ENCODE measurements around the gene MAPKBP1. TPM values are rescaled to one million over a fixed set of nuclear protein-coding genes. Genes with fewer than 3 reads are reported as not detected.

The MAPKBP1 gene
- total RNA-seq, 2 experiments from 2014 or later: 14.5 to 17.4 TPM

GRCh38 chr15:41827290-41827879 is 53.1 kb downstream of the MAPKBP1 start:
- H3K9me3 ChIP-seq (ENCODE audit: low read length): no peaks in the 10 kb centered on the region
- peak overlapping the region; percentile 81 for H2AFZ ChIP-seq (ENCODE audit: low read length)
- H3K4me3 ChIP-seq (ENCODE audit: low read depth, low read length, poor library complexity, severe bottlenecking): peak overlapping the region; percentile 84
- POLR2A ChIA-PET: no interaction called here
- no peaks in the 10 kb centered on the region for H3K79me2 ChIP-seq (ENCODE audit: insufficient read depth, low read depth, low read length)
- TF ChIP-seq, protein P1, sequence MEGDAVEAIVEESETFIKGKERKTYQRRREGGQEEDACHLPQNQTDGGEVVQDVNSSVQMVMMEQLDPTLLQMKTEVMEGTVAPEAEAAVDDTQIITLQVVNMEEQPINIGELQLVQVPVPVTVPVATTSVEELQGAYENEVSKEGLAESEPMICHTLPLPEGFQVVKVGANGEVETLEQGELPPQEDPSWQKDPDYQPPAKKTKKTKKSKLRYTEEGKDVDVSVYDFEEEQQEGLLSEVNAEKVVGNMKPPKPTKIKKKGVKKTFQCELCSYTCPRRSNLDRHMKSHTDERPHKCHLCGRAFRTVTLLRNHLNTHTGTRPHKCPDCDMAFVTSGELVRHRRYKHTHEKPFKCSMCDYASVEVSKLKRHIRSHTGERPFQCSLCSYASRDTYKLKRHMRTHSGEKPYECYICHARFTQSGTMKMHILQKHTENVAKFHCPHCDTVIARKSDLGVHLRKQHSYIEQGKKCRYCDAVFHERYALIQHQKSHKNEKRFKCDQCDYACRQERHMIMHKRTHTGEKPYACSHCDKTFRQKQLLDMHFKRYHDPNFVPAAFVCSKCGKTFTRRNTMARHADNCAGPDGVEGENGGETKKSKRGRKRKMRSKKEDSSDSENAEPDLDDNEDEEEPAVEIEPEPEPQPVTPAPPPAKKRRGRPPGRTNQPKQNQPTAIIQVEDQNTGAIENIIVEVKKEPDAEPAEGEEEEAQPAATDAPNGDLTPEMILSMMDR (conservative IDR thresholded peaks at IDR 0.05; ENCODE audit: low read length): peak; percentile 50
- no peak for TF ChIP-seq EZH2phosphoT487 (IDR thresholded peaks at IDR 0.05; ENCODE audit: borderline replicate concordance, low read depth, low read length)
- no peak overlapping the region for H3K27ac ChIP-seq (ENCODE audit: low read depth, low read length, poor library complexity, severe bottlenecking)
- H3K36me3 ChIP-seq (ENCODE audit: insufficient read depth, low read length): no peaks in the 10 kb centered on the region; the same call in 1 of the 2 replicates
- BruUV-seq (replicated peaks): no TSS peak
- H3K4me1 ChIP-seq (ENCODE audit: insufficient read depth, low read length, poor library complexity, severe bottlenecking): peaks cover 15% of the 10 kb centered on the region
- H4K20me1 ChIP-seq (ENCODE audit: insufficient read depth, low read length): no peaks in the 10 kb centered on the region
- DNase-seq (ENCODE audit: low spot score): peak; percentile 26
- peak overlapping the region; percentile 74 for H3K4me2 ChIP-seq (ENCODE audit: low read length)
- CTCF ChIA-PET (ENCODE audit: unreplicated experiment): no interaction called here
- H3K9me2 ChIP-seq (ENCODE audit: insufficient read depth, low read length): no peaks in the 10 kb centered on the region
- intact Hi-C loops (cut with micrococcal nuclease; ENCODE audit: unreplicated experiment): loop anchor here (5.0 kb wide), 1 partner anchor 75 kb away; no protein-coding TSS in a partner anchor

- no TSS peak for BruUV-seq (replicated peaks)
- H3K27ac ChIP-seq (ENCODE audit: low read depth, low read length, poor library complexity, severe bottlenecking): no peak within 1 kb of the TSS
- H3K4me2 ChIP-seq (ENCODE audit: low read length): peak within 1 kb of the TSS; percentile 89
- H3K9me3 ChIP-seq (ENCODE audit: low read length): no peaks in the 10 kb centered on the region
- TF ChIP-seq EZH2phosphoT487 (IDR thresholded peaks at IDR 0.05; ENCODE audit: borderline replicate concordance, low read depth, low read length): no peak
- TF ChIP-seq, protein P1 (conservative IDR thresholded peaks at IDR 0.05; ENCODE audit: low read length): no peak
- H3K9me2 ChIP-seq (ENCODE audit: insufficient read depth, low read length): no peaks in the 10 kb centered on the region
- POLR2A ChIA-PET: no interaction called here
- H4K20me1 ChIP-seq (ENCODE audit: insufficient read depth, low read length): no peaks in the 10 kb centered on the region
- no peaks in the 10 kb centered on the region for H3K79me2 ChIP-seq (ENCODE audit: insufficient read depth, low read depth, low read length)
- no peaks in the 10 kb centered on the region; the same call in 1 of the 2 replicates for H3K36me3 ChIP-seq (ENCODE audit: insufficient read depth, low read length)
- DNase-seq (ENCODE audit: low spot score): peak; percentile 89
- peak within 1 kb of the TSS; percentile 84 for H3K4me3 ChIP-seq (ENCODE audit: low read depth, low read length, poor library complexity, severe bottlenecking)
- peak within 1 kb of the TSS; percentile 81 for H2AFZ ChIP-seq (ENCODE audit: low read length)
- intact Hi-C loops (cut with micrococcal nuclease; ENCODE audit: unreplicated experiment): loop anchor here (5.0 kb wide), 1 partner anchor 74 kb away; no protein-coding TSS in a partner anchor
- H3K4me1 ChIP-seq (ENCODE audit: insufficient read depth, low read length, poor library complexity, severe bottlenecking): peaks cover 23% of the 10 kb centered on the region
- CTCF ChIA-PET (ENCODE audit: unreplicated experiment): no interaction called here
Measured at GRCh38 chr15:41827880-41828806, 53.9 kb downstream of the MAPKBP1 start, which contains the start of gene JMJD7. TSS of gene JMJD7 (plus strand) at chr15:41828092. CDS start at chr15:41828125, 33 bp downstream.
